Vagina (tissue), 2 donors: Measurements from ENCODE around the gene OLFM4. TPM values are rescaled to one million over a fixed set of nuclear protein-coding genes. Genes with fewer than 3 reads are reported as not detected.
"Not testable (repeated sequence)": the region's sequence is repeated elsewhere in the genome, so short reads cannot be mapped to it uniquely, and the experiment has no call there.

Experiments used
- DNase-seq, 2 donors: peaks; one replicate each; pipeline ENCODE4 v3.0.0-alpha.2; 2017; ENCODE audit errors: extremely low spot score in 2 of 2
- H3K27ac ChIP-seq: fragments of 200-600 bp; sonication (generic); one replicate; pipeline ENCODE4 v1.5.1; 2019
- H3K27me3 ChIP-seq: fragments of 200-600 bp; sonication (generic); one replicate; pipeline ENCODE4 v1.5.1; 2019
- H3K36me3 ChIP-seq, 2 donors: fragments of 200-600 bp; sonication (generic); one replicate each; pipeline ENCODE4 v1.5.1; 2017 to 2019
- H3K4me1 ChIP-seq: fragments of 200-600 bp; sonication (generic); one replicate; pipeline ENCODE4 v1.5.1; 2019
- H3K4me3 ChIP-seq, 2 donors: fragments of 200-600 bp; sonication (generic); 1 replicate in 1 of 2; 2 replicates in 1 of 2; pipeline ENCODE4 v1.5.1; 2016 to 2019
- H3K9me3 ChIP-seq: fragments of 200-600 bp; sonication (generic); one replicate; pipeline ENCODE4 v1.5.1; 2019
- CTCF ChIP-seq, 3 experiments: fragments of 450-650 bp in 2 of 3; fragments of 200-600 bp in 1 of 3; sonication (generic) in 1 of 3; IDR thresholded peaks; one replicate each; pipeline ENCODE4 v1.5.1; 2017 to 2019; ENCODE audit warnings: antibody characterized with exemption in 3 of 3, mild to moderate bottlenecking in 2 of 3, moderate library complexity in 2 of 3
- POLR2A ChIP-seq, 2 donors: fragments of 450-650 bp; IDR thresholded peaks; one replicate each; pipeline ENCODE4 v1.6.1; 2017; ENCODE audit warnings: antibody characterized with exemption in 2 of 2, mild to moderate bottlenecking in 2 of 2, moderate library complexity in 2 of 2
- POLR2AphosphoS5 ChIP-seq, 2 donors: sonication (generic); formaldehyde crosslinking; IDR thresholded peaks; one replicate each; pipeline ENCODE4 v1.9.0; 2017; ENCODE audit warnings: antibody characterized with exemption in 2 of 2, mild to moderate bottlenecking in 2 of 2, low read depth in 1 of 2; ENCODE audit not compliant: insufficient read depth in 1 of 2
- intact Hi-C: fragments of 100-400 bp; cut with DNase I; formaldehyde crosslinking; loops from one replicate; pipeline ENCODE4 v1.15.1; 2023
- total RNA-seq: library from RNA; depleted of rRNA; stranded (reverse); fragments of >200 nt; gene quantifications from one replicate; pipeline ENCODE4 v1.2.3, GENCODE V29; 2016

The OLFM4 gene
- total RNA-seq, 1 donor from 2014 or later, result 50.1 TPM

GRCh38 chr13:53005626-53006025 is 23.0 kb upstream of the OLFM4 start:
- H3K36me3 ChIP-seq, result no peaks in the 10 kb centered on the region
- no peak for DNase-seq
- intact Hi-C loops, result no loop called here
- H3K27me3 ChIP-seq, result no peaks in the 10 kb centered on the region
- TF ChIP-seq CTCF (IDR thresholded peaks at IDR 0.05), result no peak
- TF ChIP-seq POLR2AphosphoS5 (IDR thresholded peaks at IDR 0.05; ENCODE audit: insufficient read depth in 1 of 2, low read depth in 1 of 2), result no peak
- TF ChIP-seq POLR2A (IDR thresholded peaks at IDR 0.05), result no peak
- H3K27ac ChIP-seq, result no peak overlapping the region
- no peaks in the 10 kb centered on the region for H3K9me3 ChIP-seq
- H3K4me1 ChIP-seq, result peaks cover 13% of the 10 kb centered on the region
- H3K4me3 ChIP-seq, result no peak overlapping the region

DNA sequence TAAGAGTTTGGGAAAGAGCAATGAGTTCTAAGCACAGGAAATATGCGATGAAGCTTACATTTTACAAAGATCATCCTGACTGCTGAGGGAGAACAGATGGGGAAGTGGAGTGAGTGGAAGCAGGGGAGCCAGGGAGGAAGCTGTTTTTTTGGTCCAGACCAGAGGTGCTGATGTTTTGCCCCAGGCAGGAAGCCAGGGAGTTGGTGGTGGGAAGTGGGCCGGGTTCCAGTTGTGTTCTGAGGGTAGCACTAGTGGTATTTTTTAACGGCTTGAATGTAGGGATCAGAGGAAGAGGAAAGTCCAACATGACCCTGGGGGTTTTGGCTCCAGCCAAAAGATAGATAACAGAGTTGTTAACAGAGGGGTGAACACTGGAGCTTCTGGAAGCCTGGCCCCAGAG is 20.7 kb upstream of the OLFM4 start:
- Histone ChIP-seq H3K27ac (no peak overlapping the region), H3K9me3 (no peaks in the 10 kb centered on the region), H3K4me1 (peaks cover 5% of the 10 kb centered on the region), H3K4me3 (no peak overlapping the region), H3K36me3 (no peaks in the 10 kb centered on the region), H3K27me3 (no peaks in the 10 kb centered on the region)
- no peak for TF ChIP-seq POLR2AphosphoS5 (IDR thresholded peaks at IDR 0.05; ENCODE audit: insufficient read depth in 1 of 2, low read depth in 1 of 2)
- no peak for TF ChIP-seq POLR2A (IDR thresholded peaks at IDR 0.05)
- no peak for TF ChIP-seq CTCF (IDR thresholded peaks at IDR 0.05)
- no peak for DNase-seq
- intact Hi-C loops, result no loop called here

- Histone ChIP-seq H3K36me3 (no peaks in the 10 kb centered on the region), H3K4me3 (no peak overlapping the region), H3K4me1 (peaks cover 5% of the 10 kb centered on the region), H3K27me3 (no peaks in the 10 kb centered on the region), H3K9me3 (no peaks in the 10 kb centered on the region), H3K27ac (no peak overlapping the region)
- DNase-seq, result no peak
- intact Hi-C loops, result no loop called here
- TF ChIP-seq POLR2A (IDR thresholded peaks at IDR 0.05), result no peak
- TF ChIP-seq CTCF (IDR thresholded peaks at IDR 0.05), result no peak
- TF ChIP-seq POLR2AphosphoS5 (IDR thresholded peaks at IDR 0.05; ENCODE audit: insufficient read depth in 1 of 2, low read depth in 1 of 2), result peak in 1 of 2 donors; percentile 44
Measured at GRCh38 chr13:53010374-53011105, 18.1 kb upstream of the OLFM4 start.

DNA sequence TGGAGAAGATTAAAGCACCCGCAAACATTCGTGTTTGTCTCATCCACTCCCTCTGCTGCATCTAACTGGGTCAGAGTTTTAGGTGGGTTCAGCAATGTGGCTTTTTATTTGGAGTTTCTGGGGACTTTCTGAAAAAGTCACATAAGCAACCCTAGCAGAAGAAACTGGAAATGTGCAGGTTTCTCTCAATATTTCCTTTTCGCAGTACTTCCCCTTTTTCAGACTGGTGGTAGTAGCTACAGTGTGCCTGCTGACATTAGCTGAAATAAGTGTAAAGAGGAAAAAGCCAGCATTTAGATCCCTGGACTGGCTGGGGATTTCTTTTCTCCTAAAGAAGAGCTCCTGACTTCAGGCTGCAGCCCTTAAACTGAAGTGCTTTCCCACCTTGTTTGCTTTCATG is 15.9 kb upstream of the OLFM4 start:
- DNase-seq, result no peak
- intact Hi-C loops, result no loop called here
- H3K27ac ChIP-seq, result no peak overlapping the region
- H3K4me1 ChIP-seq, result peaks cover 5% of the 10 kb centered on the region
- H3K27me3 ChIP-seq, result no peaks in the 10 kb centered on the region
- no peaks in the 10 kb centered on the region for H3K36me3 ChIP-seq
- no peaks in the 10 kb centered on the region for H3K9me3 ChIP-seq
- TF ChIP-seq POLR2AphosphoS5 (IDR thresholded peaks at IDR 0.05; ENCODE audit: insufficient read depth in 1 of 2, low read depth in 1 of 2), result no peak
- no peak for TF ChIP-seq POLR2A (IDR thresholded peaks at IDR 0.05)
- TF ChIP-seq CTCF (IDR thresholded peaks at IDR 0.05), result no peak
- H3K4me3 ChIP-seq, result no peak overlapping the region

GRCh38 chr13:53013113-53013512 is 15.5 kb upstream of the OLFM4 start:
- Histone ChIP-seq H3K4me1 (peaks cover 5% of the 10 kb centered on the region), H3K36me3 (no peaks in the 10 kb centered on the region), H3K4me3 (no peak overlapping the region), H3K9me3 (no peaks in the 10 kb centered on the region), H3K27me3 (no peaks in the 10 kb centered on the region), H3K27ac (no peak overlapping the region)
- DNase-seq, result no peak
- intact Hi-C loops, result no loop called here
- TF ChIP-seq POLR2A (IDR thresholded peaks at IDR 0.05) (no peak), POLR2AphosphoS5 (IDR thresholded peaks at IDR 0.05; ENCODE audit: insufficient read depth in 1 of 2, low read depth in 1 of 2) (no peak), CTCF (IDR thresholded peaks at IDR 0.05) (no peak)

DNA sequence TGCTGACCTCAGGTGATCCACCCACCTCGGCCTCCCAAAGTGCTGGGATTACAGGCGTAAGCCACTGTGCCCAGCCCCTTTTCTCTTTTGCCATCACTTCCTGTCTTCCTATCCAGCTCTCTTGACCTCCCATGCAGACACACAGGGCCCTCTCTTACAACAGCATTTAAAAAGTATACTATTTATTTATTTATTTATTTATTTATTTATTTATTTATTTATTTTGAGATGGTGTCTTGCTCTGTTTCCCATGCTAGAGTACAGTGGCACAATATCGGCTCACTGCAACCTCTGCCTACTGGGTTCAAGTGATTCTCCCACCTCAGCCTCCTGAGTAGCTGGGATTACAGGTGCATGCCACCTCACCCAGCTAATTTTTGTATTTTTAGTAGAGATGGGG is 14.6 kb upstream of the OLFM4 start:
- H3K4me3 ChIP-seq, intact Hi-C loops, H3K9me3 ChIP-seq, H3K27me3 ChIP-seq, H3K4me1 ChIP-seq, H3K36me3 ChIP-seq, H3K27ac ChIP-seq: not testable (repeated sequence)
- peak in 1 of 2 donors; percentile 13 for DNase-seq
